Measurements from ENCODE around the gene ESRP2.

ESRP2 gene

DNA sequence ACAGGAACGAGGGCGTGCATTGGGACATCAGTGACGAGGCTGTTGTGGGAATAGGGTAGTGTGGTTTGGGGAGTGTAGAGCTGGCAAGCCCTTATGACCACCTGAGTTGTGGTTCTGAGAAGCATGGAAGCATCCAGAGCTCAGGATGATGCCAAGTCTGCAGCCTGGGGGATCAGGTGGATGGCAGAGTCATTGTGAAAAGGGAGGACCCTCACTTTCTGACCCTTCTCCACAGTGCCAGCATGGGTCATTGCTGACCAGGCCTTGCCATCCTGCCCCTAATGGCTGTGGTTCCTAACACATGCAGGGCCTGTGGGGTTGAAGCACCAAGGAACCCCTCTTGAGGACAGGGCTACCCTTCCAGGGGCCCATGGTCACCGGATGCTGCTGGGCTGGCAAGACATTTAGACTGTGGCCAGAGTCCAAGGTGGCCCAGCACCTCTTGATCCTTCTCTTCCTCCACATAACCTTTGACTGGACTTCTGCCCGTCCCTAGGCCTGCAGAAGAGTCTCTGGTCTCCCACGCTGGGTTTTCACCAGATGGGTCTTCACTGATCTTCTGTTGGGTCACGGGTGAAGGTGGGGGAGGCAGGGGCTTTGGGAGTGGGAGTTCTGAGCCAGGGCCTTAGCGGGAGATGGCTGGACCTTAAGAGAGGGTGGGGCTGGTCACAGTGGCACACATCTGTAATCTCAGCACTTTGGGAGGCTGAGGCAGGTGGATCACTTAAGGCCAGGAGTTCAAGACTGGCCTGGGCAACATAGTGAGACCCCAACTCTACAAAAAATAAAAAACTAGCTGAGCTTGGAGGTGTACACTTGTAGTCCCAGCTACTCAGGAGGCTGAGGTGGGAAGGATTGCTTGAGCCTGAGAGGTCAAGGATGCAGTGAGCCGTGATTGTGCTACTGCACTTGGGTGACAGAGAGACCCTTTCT lies 7.3 kb upstream of the ESRP2 start:
- DNase-seq (ENCODE audit: insufficient read length, low spot score) (no peak), FAIRE-seq (no peak)

DNA sequence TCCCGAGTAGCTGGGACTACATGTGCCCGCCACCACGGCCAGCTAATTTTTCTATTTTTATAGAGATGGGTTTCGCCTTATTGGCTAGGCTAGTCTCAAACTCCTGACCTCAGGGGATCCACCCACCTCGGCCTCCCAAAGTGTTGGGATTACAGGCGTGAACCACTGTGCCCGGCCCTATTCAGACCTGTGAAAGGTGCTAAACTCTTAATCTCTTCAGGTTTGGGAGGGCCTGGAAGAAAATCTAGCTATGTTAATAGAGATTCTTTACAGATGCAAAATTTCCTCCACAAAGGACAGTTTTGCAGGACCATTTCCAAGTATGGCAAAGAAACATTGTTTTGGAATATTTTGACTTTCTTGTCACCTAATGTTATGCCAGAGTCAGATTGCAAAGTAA lies 6.2 kb upstream of the ESRP2 start:
- no peak for DNase-seq (ENCODE audit: insufficient read length, low spot score)
- FAIRE-seq: no peak

DNA sequence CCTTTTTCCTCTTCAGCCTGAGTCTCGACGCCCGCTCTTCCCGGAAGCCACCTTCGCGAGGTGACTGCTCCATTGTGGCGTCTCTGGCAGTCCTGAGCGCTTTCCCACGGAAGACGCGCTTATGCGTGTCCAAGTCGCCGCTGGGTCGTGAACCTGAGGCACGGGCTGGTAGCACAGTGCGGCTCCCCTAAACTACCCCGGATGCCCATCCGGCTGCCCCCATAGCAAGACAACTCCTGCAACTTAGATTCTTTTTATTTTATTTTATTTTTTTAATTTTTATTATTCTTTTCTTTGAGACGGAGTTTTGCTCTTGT lies 2.1 kb upstream of the ESRP2 start:
- no peak for DNase-seq (ENCODE audit: insufficient read length, low spot score)
- FAIRE-seq: no peak

DNA sequence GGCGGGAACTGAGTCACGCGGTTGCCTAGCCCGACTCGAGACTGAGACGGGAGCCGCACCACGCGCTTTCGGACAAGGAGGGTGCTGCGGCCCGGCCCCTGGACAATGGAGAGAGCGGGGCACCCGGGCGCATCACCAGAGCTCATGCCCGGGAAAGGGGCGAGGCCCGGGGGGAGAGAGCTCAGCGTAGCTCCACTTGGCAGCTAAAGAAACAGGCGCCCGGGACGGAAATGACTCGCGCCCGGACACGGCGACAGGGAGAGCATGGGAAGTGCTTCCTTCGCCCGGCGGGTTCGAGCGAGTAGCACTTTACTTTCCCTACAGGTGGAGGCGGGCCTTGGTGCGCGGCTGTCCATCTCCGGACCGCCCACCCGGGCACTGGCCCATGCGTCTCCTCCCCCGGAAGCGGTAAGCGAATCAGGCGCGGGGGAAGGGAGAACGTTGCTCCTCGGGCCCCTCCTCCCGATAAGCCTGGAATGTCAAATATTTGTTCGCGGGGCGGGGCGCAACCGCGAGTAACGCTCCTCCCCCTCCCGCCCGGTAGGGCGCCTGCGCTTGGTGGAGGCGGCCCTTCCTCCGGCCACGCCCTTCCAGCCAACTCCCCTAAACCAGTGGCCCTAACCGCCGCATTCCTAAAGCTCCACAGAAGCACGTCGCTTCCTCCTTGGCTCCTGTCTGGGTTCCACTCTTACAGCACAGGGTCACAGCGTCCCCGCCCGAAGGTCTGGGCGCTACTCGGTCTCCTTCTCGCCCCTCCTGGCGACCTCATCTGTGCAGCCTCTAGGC lies 1.5 kb upstream of the ESRP2 start:
- FAIRE-seq (peak; percentile 99), DNase-seq (ENCODE audit: insufficient read length, low spot score) (peak; percentile 99)

DNA sequence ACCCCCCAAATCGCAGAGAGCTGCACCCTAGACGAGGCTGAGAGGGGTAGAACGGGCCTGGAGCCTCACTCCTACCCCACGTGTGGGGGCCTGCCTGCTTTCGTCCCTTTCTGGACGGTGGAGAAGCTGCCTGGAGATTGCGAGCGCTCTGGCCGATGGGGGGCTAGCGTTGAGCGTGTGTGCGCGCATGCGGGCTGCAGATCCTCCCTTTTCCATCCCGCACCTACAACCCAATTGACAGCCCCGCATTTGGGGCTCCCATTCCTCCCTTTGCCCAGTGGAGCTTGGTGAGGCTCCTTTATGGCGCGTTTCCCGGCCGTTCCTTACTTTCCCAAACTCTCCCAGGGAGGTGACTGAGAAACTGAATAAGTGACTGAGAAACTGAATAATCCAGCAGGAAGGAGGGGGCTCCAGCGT lies 907 bp upstream of the ESRP2 start:
- FAIRE-seq: no peak

DNA sequence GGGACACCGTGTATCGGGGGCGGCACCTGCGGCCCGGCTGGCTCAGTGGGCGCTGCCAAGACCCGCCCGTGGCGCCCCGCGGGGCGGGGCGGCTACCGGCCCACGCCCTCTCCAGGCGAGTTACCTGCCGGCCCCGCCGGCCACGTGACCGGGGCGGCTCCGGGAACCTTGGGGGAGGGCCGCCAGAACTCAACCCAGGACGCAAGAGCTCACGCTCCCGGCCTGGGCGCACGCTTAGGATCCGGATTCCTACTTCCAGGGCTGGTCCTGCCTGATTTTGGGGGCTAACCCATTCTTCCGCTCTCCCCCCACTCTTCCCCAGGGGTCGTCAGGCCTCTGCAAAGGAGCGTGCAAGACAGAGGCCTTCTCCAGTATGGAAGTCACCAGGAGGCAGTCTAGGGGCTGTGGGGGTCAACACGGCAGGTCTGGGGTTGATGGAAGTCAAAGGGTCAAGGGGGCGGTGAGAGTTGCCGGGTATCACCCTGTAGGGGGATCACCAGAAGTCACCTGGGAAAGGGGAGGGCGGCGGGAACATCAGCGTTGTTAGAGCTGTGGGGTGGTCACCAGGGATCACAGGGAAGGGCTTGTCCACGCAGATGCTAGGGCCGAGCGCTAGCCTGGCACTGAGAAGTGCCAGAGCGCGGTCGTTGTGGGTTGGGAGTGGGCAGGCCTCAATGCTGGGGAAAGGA lies 354 bp upstream of the ESRP2 start:
- peak; percentile 20 for FAIRE-seq
- DNase-seq (ENCODE audit: insufficient read length, low spot score): no peak

More for the DNA sequence above, 907 bp upstream of the ESRP2 start:
- DNase-seq (ENCODE audit: insufficient read length, low spot score): no peak

DNA sequence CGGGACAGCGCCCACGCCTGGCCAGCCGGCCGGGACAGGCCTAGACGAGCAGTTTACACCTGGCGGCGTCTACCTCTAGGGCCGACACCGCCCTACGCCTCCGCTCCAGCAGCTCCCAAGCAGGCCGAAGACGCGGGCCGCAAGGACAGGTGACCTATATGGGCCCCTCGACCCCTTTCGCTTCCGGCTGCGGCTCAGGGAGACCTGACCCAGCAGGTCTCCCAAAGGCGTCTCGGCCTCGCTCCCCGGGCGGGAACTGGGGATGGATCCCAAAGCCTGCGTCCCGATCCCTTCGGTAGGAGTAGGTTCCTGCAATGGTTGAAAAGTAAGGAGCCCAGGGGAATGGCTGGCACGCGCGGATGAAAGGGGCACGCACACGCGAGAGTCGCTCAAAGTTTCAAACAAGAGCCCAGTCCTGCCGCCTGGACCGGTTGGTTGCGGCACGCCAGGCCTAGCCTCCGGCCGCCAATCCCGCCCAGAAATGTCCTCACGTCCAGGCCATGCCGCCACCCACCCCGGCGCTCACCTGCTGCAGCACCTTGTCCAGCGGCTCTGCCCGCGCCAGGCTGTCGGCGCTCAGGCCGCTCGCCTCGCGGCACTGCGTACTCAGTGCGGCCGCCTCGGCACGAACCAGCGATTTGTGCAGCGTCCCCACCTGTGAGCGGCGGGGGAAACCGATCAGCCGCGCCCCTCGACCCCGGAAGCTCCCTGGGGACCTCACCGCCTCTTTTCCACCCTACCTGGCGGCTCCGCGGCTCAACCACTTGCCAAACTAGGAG lies 630 bp downstream of the ESRP2 start:
- DNase-seq (ENCODE audit: insufficient read length, low spot score): no peak
- no peak for FAIRE-seq

DNA sequence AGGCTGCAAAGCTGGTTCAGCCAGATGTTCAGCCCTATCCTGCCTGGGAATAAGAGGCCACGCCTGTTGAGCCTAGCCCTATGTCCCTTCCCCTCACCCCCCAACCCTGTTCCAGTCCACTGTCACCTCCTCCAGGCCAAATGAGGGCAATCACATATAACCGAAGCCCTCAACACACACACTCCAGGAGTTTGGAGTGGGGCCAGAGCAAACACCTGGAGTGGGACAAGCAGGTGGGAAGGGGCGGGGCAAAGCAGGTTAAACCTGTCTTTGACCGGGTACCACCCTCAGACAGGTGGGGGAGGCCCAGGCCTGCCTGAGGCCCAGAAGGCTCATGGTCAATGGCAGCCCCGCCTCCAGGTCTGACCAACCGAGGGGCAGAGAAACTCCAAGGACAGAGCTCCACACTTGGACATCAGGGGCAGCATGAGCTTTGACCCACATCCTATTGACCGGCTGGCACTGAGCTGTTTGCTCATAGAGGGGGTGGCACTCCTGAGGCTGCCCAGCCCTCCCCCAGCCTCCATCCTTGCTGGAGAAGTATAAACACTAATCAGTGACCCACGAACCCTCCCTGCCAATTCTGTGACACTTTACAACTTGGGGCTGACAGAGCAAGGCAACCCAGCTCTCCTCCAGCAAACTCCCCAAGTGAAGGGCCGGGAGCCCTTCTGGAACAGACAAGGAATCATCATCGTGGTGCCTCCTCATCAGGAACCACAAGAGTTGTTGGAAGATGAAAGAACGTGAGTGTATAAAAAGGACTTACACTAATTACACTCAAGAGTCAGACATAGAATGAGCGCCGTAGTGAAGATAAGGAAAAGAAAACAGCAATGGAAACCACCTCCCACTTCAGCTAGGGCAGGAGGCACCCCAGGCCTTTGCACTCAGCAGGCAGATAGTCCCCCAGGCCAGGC lies 1.5 kb downstream of the ESRP2 start:
- no peak for FAIRE-seq
- no peak for DNase-seq (ENCODE audit: insufficient read length, low spot score)

DNA sequence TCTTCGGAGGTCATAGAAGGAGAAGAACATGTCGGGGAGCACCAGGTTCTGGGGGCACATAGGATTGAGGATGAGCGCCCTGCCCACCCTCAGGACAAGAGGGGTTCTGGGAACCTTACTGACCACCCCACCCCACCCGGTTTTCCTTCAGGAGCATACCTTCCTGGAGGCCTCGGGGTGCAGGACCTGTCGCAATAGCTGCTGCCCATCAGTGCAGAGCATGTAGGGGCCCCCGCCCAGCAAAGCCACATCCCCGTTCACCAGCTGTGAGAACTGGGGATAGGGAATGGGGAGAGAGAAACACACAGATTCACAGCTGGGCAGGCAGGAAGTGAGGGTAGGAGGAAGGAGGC lies 2.1 kb downstream of the ESRP2 start:
- DNase-seq (ENCODE audit: insufficient read length, low spot score) (no peak), FAIRE-seq (no peak)

DNA sequence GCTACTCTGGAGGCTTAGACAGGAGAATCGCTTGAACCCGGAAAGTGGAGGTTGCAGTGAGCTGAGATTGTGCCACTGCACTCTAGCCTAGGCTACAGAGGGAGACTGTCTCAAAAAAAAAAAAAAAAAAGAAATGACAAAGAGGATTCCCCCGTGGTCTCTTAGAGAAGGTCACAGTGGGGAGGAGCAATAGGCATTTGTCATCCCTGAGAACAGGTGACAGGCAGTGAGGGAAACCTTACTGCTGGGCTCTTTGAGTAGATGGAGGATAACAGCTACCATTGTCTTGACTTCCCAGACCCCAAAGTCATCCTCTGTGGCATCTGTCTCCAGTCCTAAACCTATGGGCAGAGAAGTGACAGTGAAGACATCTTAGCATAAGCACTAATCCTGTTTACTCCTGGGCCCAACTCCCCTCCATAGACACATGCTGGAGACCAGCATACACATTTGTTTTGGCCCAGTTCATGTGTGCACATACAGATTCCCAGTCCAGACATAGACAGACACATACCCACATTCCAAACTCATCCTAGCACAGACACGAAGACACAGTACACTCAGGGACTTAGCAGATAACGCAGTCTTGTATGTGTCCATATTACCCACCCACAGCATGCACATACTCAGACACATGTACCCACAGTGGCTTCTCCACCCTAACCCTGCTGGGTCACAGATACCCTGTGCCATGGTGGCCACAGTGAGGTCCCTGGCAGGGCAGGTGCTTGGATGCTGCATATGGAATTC lies 2.7 kb downstream of the ESRP2 start:
- FAIRE-seq (peak; percentile 46), DNase-seq (ENCODE audit: insufficient read length, low spot score) (no peak)

DNA sequence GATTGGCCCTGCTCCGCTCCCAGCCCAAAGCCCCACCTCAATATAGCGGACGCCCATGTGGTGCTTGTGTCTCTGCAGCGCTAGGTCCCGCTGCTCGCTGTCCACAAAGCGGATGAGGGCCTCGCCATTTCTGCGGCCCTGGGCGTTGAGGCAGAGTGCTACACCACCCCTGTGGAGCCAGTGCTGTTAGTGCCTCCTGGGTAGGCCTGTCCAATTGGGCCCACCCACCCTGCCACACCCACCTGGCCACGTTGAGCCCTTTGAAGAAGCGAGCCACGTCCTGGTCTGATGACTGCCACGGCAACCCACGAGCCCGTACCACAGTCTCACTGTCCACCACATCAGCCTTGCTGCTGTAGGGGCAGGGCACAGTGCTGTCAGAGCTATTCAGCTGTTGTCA lies 3.6 kb downstream of the ESRP2 start:
- FAIRE-seq: peak; percentile 26
- no peak for DNase-seq (ENCODE audit: insufficient read length, low spot score)

DNA sequence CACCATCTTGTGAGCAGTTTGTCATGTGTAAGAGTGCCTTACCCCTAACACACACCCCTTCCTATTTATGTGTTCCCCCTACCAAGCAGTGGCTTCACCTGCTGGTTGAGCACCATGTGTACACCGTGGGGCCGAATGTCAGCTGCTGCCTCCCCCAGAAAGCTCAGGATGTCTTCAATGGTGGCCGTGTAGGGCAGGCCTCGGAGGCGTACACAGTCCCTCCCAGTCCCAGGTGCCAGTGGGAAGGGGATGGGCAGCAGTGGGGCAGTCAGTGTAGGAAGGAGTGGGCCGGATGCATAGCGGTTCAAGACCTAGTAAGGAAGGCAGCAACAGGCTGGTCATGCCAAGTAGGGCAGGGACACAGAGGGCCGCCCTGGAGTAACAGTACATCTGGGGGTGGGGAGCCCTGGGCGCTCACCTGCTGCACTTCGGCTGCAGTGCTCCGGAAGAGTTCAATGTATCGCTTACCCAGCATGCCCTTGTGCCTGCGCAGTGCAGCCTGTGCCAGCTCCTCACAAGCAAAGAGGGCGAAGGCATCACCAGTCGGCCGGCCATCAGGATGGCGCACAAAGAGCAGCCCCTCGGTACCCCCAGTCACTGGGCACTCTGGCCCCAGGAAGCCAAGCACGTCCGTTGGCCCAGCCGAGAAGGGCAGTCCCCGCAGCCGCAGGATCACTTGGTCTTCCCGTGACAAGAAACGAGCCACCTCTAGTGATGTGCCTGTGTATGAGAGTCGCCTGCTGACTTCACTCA lies 4.4 kb downstream of the ESRP2 start:
- peak; percentile 4 for FAIRE-seq
- DNase-seq (ENCODE audit: insufficient read length, low spot score): no peak

DNA sequence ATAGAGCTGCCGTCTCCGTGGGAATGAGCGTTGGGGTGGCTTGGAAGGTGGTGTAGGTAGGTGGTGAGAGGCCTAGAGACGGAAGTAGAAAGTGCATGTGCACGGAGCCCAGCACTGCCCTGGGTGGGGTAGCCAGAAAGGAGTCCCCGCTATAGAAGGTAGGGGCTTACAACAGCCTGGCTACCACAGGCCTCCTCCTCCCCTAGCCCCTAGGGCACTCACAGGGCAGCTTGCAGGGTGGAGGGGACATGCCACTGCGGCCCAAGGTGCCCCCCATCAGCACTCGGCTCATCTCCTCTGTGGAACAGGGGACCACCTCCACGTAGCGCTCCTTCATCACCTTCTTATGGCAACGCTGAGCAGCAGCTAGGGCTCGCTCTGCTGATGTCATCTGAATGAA lies 5.0 kb downstream of the ESRP2 start:
- DNase-seq (ENCODE audit: insufficient read length, low spot score) (no peak), FAIRE-seq (no peak)

DNA sequence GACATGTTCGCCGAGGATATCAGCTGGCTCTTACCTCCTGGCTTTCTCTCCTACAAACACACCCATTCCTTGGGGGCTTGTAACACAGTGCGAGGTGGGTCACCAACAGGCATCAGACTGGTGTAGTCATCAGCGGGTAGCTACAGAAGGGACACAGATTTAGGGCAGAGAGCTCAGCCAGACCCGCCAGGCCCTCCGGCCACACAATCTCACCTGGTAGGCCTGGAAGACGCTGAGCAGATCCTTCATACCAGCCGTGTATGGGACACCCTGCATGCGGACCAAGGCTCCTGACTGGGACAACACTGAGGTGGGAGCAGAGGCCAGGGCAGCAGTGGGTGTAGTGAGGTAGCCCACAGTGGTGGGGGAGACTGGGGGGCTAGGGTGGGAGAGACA lies 5.8 kb downstream of the ESRP2 start:
- FAIRE-seq (no peak), DNase-seq (ENCODE audit: insufficient read length, low spot score) (no peak)

DNA sequence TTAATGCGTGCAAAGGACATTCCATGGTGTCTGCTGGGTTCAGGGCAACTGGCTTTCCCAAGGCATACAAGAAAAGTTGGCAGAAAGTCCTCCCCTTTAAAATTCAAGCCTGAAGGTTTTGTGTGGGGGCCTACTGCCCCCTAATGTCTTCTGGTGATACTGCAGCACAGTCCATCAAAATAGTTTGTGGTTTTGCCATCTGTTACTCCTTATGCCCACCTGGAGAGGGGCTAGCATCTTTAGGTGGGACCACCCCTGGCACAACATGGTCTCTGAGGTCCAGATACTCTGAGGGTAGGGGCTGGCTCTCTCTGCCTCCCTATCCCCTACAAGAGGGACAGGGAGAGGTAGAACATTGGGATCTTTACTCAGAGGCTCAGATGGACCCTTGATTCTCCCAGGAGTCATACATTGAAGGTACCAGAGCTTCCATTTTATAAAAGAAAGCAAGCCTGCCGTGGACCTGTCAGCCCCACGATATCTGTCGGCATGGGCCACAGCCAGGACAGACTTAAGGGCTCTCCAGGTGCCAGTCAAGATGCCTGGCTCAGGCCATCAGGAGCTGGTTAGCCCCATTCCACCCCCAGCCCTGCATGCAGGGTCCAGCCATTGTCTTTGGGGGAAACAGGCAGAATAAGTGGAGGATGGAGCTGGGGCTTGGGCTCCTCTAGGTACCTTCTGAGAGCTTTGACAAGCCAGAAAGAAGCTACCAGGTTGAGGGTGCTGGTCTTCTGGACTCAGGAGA lies 6.3 kb downstream of the ESRP2 start:
- DNase-seq (ENCODE audit: insufficient read length, low spot score): peak; percentile 74

DNA sequence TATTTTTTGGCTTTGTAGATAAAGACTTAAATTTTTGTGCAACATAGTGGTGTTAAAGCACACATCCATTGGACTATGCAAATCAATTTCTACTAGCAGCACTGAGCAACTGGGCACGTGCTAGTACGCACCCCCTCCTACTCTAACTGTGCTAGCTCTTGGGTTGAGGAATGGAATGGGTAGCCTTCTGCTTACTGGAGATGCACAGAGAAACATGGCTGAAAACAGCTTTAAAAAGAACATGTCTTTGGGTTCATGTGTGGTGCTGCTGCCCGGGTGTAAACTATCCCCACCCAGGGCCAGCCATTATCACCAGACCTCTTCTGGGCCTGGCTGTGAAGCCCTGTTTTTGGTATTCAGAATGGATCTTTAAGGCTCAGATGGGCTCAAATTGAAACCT lies 7.3 kb downstream of the ESRP2 start:
- no peak for DNase-seq (ENCODE audit: insufficient read length, low spot score)
- FAIRE-seq: no peak

More for the DNA sequence above, 6.3 kb downstream of the ESRP2 start:
- peak; percentile 44 for FAIRE-seq

DNA sequence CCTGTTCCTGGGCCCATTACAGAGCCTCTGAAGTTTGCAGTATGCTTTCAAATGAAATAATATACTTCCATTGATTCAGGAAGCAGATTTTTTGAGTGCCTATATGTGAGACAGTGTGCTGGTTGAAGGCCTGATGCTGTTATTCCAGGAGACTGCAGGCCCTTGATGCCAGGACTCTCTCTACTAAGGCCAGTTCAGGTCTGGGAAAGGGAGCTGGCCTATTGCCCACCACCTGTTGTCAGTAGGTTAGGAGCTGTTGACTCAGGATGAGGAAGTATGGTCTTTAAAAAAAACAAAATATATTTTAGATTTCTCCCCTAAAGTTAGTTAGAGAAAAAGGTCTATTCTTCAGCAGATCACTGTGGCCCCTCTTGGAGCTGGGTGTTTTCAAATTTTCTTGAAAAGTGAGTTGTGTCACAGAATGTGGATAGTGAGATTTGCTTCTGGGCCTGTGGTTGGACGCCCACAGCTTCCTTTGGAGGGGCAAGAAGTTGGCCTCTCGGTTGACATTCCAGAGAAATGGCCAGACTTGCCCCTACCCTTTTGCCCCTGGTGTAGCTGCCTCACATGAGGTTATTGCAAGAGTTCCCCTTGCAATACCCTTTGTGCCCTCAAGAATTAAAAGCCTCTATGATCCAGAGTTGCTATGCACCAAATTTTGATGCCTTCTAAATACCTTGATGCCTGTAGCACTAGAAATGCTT lies 7.9 kb downstream of the ESRP2 start:
- DNase-seq (ENCODE audit: insufficient read length, low spot score) (no peak), FAIRE-seq (no peak)

Data from HTR-8/SVneo (cell line).